ENCODE measurements around the gene MAPKAPK5. TPM values are rescaled to one million over a fixed set of nuclear protein-coding genes. Genes with fewer than 3 reads are reported as not detected.

The MAPKAPK5 gene
- total and polyA plus RNA-seq, 2 experiments from 2014 or later: 41.5 to 77.0 TPM

- TF ChIP-seq ZNF462 (CRISPR knock-in tag; IDR thresholded peaks at IDR 0.05) (no peak), ZNF114 (CRISPR knock-in tag; IDR thresholded peaks at IDR 0.05) (no peak), JUNB (IDR thresholded peaks at IDR 0.05; ENCODE audit: unreplicated experiment) (no peak), ETS1 (IDR thresholded peaks at IDR 0.05) (no peak), REST (IDR thresholded peaks at IDR 0.05; ENCODE audit: unreplicated experiment) (no peak), EZH2phosphoT487 (IDR thresholded peaks at IDR 0.05; ENCODE audit: unreplicated experiment) (no peak)
- TF ChIP-seq, protein P1, sequence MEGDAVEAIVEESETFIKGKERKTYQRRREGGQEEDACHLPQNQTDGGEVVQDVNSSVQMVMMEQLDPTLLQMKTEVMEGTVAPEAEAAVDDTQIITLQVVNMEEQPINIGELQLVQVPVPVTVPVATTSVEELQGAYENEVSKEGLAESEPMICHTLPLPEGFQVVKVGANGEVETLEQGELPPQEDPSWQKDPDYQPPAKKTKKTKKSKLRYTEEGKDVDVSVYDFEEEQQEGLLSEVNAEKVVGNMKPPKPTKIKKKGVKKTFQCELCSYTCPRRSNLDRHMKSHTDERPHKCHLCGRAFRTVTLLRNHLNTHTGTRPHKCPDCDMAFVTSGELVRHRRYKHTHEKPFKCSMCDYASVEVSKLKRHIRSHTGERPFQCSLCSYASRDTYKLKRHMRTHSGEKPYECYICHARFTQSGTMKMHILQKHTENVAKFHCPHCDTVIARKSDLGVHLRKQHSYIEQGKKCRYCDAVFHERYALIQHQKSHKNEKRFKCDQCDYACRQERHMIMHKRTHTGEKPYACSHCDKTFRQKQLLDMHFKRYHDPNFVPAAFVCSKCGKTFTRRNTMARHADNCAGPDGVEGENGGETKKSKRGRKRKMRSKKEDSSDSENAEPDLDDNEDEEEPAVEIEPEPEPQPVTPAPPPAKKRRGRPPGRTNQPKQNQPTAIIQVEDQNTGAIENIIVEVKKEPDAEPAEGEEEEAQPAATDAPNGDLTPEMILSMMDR (conservative IDR thresholded peaks at IDR 0.05; ENCODE audit: low read depth in 2 of 2): no peak
Observed at GRCh38 chr12:111932241-111932640, 90.2 kb downstream of the MAPKAPK5 start (continued).
